Measurements from ENCODE around the gene SLC25A12. TPM values are rescaled to one million over a fixed set of nuclear protein-coding genes. Genes with fewer than 3 reads are reported as not detected.

The SLC25A12 gene
- total and polyA plus RNA-seq, 12 donors, result 9.2 to 26.0 (median 21.0) TPM

- TF ChIP-seq CTCF (IDR thresholded peaks at IDR 0.05) (no peak), POLR2A (IDR thresholded peaks at IDR 0.05) (no peak)
These were observed 101.0 kb downstream of the SLC25A12 start for GRCh38 chr2:171792886-171793580.

DNA sequence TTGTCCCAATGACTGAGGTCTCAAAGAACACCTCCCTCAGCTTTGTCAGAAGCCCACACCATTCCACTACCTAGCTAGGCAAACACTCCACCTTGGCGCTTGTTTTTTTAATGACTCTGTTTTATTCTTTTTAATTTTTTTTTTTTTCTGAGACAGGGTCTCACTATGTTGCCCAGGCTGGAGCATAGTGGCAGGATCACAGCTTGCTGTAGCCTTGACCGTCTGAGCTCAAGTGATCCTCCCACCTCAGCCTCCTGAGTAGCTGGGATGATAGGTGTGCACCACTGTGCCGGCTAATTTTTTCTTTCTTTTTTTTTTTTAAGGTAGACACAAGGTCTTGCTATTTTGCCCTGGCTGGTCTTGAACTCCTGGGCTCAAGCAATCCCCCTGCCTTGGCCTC, 101.9 kb downstream of the SLC25A12 start:
- Histone ChIP-seq H3K4me1 (replicated peaks in 1 of 2) (no peaks in the 10 kb centered on the region), H3K36me3 (replicated peaks in 1 of 2) (peaks cover 0 to 32% of the 10 kb centered on the region in 2 donors), H3K4me3 (no peak overlapping the region), H3K9me3 (replicated peaks in 1 of 3) (no peaks in the 10 kb centered on the region), H3K27me3 (no peaks in the 10 kb centered on the region), H3K27ac (no peak overlapping the region)
- no peak for DNase-seq
- TF ChIP-seq CTCF (IDR thresholded peaks at IDR 0.05), result no peak
- WGBS, 4 donors, result 91 to 99% (median 94%) methylated on average over 3 of the region's 3 CpGs
- intact Hi-C loops (cut with DNase I), result no loop called here

More at GRCh38 chr2:171792886-171793580, 101.0 kb downstream of the SLC25A12 start:
- Histone ChIP-seq H3K27me3 (no peaks in the 10 kb centered on the region), H3K27ac (no peak overlapping the region), H3K36me3 (replicated peaks in 1 of 2) (peaks cover 0 to 26% of the 10 kb centered on the region in 2 donors), H3K4me1 (replicated peaks in 1 of 2) (no peaks in the 10 kb centered on the region), H3K9me3 (replicated peaks in 1 of 3) (no peaks in the 10 kb centered on the region), H3K4me3 (no peak overlapping the region)
- DNase-seq, result no peak
- intact Hi-C loops (cut with DNase I), result no loop called here
- 82 to 85% (median 84%) methylated on average over 4 of the region's 4 CpGs for WGBS, 4 donors

GRCh38 chr2:171791361-171791760, 102.7 kb downstream of the SLC25A12 start:
- no peaks in the 10 kb centered on the region for H3K4me1 ChIP-seq (replicated peaks in 1 of 2)
- H3K27ac ChIP-seq, result no peak overlapping the region
- WGBS, 4 donors, result 82 to 89% (median 88%) methylated on average over 4 of the region's 4 CpGs
- intact Hi-C loops (cut with DNase I), result no loop called here
- no peak overlapping the region for H3K4me3 ChIP-seq
- TF ChIP-seq CTCF (IDR thresholded peaks at IDR 0.05) (no peak), POLR2A (IDR thresholded peaks at IDR 0.05) (no peak)
- H3K36me3 ChIP-seq (replicated peaks in 1 of 2), result peaks cover 0 to 40% of the 10 kb centered on the region in 2 donors
- H3K27me3 ChIP-seq, result no peaks in the 10 kb centered on the region
- DNase-seq, result no peak
- H3K9me3 ChIP-seq (replicated peaks in 1 of 3), result no peaks in the 10 kb centered on the region

- Histone ChIP-seq H3K4me1 (replicated peaks in 1 of 2) (no peaks in the 10 kb centered on the region), H3K9me3 (replicated peaks in 1 of 3) (no peaks in the 10 kb centered on the region), H3K27ac (no peak overlapping the region), H3K27me3 (no peaks in the 10 kb centered on the region), H3K36me3 (replicated peaks in 1 of 2) (peaks cover 0 to 48% of the 10 kb centered on the region in 2 donors), H3K4me3 (no peak overlapping the region)
- TF ChIP-seq CTCF (IDR thresholded peaks at IDR 0.05), result no peak
- no peak for TF ChIP-seq POLR2A (IDR thresholded peaks at IDR 0.05)
- intact Hi-C loops (cut with DNase I), result no loop called here
- no peak for DNase-seq
- WGBS, 4 donors, result 77 to 98% (median 83%) methylated on average over 6 of the region's 6 CpGs
These were observed 104.1 kb downstream of the SLC25A12 start for GRCh38 chr2:171789956-171790355.

All from adrenal gland (tissue), 12 donors.